HG03159 (cell line): ENCODE results near the gene KIF13A.
"Not testable (repeated sequence)": the region's sequence is repeated elsewhere in the genome, so short reads cannot be mapped to it uniquely, and the experiment has no call there.

Experiments
- ATAC-seq: cut with Tn5 transposase; IDR thresholded peaks from one replicate; pipeline ENCODE4 v1.9.1; 2021; ENCODE audit warnings: mild to moderate bottlenecking, moderate library complexity; ENCODE audit not compliant: unreplicated experiment

KIF13A gene

GRCh38 chr6:17878734-17879133 lies 108.7 kb downstream of the KIF13A start:
- ATAC-seq = no peak

GRCh38 chr6:17877895-17878440 lies 109.5 kb downstream of the KIF13A start:
- ATAC-seq = no peak

- ATAC-seq = no peak
Measured at GRCh38 chr6:17877196-17877894, 110.1 kb downstream of the KIF13A start.

- no peak for ATAC-seq
Measured at GRCh38 chr6:17874753-17875152, 112.7 kb downstream of the KIF13A start.

GRCh38 chr6:17872908-17873307 lies 114.5 kb downstream of the KIF13A start:
- no peak for ATAC-seq

GRCh38 chr6:17871836-17872235 lies 115.6 kb downstream of the KIF13A start:
- ATAC-seq = no peak

GRCh38 chr6:17871189-17871519 lies 116.3 kb downstream of the KIF13A start:
- no peak for ATAC-seq

GRCh38 chr6:17870300-17871188 lies 116.9 kb downstream of the KIF13A start:
- ATAC-seq = no peak

- ATAC-seq = no peak
Measured at GRCh38 chr6:17869753-17870050, 117.7 kb downstream of the KIF13A start.

- no peak for ATAC-seq
Measured at GRCh38 chr6:17869010-17869752, 118.3 kb downstream of the KIF13A start.

GRCh38 chr6:17867880-17868279 lies 119.6 kb downstream of the KIF13A start:
- no peak for ATAC-seq

- no peak for ATAC-seq
Measured at GRCh38 chr6:17866876-17867444, 120.5 kb downstream of the KIF13A start.

- ATAC-seq = no peak
Measured at GRCh38 chr6:17865798-17866725, 121.4 kb downstream of the KIF13A start.

GRCh38 chr6:17865243-17865642 lies 122.2 kb downstream of the KIF13A start:
- no peak for ATAC-seq

GRCh38 chr6:17863901-17864754 lies 123.3 kb downstream of the KIF13A start:
- no peak for ATAC-seq

- no peak for ATAC-seq
Measured at GRCh38 chr6:17861361-17861760, 126.1 kb downstream of the KIF13A start.

GRCh38 chr6:17859846-17860245 lies 127.6 kb downstream of the KIF13A start:
- ATAC-seq = no peak

GRCh38 chr6:17858584-17858983 lies 128.9 kb downstream of the KIF13A start:
- no peak for ATAC-seq

- not testable (repeated sequence) for ATAC-seq
Measured at GRCh38 chr6:17857188-17857587, 130.2 kb downstream of the KIF13A start.
